GM21529 (cell line): ENCODE data around the gene SVBP.

Experiments
- ATAC-seq: cut with Tn5 transposase; IDR thresholded peaks from one replicate; pipeline ENCODE4 v1.9.1; 2021; ENCODE audit not compliant: unreplicated experiment

The SVBP gene

DNA sequence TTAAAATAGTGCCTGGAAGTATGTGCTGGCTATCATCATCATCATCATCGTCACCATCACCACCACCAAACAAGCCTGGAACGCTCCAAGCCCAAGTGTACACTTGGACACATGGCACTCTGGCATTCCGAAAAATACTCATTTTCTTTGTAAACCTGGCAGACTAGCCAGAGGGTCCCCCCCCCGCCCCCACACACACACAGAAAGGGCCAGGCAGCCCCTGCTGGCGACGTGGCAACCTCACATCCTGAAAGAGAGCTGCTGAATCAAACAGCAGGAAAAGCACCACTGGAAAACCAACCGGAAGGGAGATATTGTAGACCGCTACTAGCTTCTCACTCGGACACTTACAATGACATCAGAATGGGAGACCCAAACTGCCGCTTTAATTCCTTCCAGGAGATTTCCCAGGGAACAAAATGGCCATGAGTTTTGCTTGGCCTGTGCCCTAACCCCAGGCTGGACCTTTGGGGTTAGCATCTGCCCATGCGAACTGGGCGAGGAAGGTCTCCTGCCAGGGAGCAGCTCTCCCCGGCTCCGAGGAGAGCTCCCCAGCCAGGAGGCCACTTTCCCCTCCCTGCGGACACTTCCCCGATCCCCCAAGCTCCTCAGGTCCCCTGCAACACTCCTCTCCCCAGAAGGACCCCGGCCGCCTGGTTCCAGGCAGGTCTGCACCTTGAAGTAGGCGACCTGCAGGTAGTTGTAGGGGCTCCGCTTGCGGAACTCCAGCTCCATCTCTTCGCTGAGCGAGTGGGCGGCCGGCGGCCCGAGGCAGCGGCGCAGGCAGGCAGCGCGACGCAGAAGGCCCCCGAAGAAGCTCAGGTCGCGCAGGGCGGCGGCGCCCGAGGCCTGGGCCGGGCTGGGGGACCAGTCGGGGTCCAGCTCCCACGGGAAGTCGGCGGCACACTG is 51.1 kb downstream of the SVBP start:
- ATAC-seq = peak; percentile 28

GRCh38 chr1:42765269-42765668 is 51.9 kb downstream of the SVBP start:
- ATAC-seq = no peak

- no peak for ATAC-seq
Measured at GRCh38 chr1:42762269-42762668, 54.9 kb downstream of the SVBP start.

GRCh38 chr1:42761567-42761966 is 55.6 kb downstream of the SVBP start:
- ATAC-seq = no peak

GRCh38 chr1:42759114-42759513 is 58.1 kb downstream of the SVBP start:
- no peak for ATAC-seq

- ATAC-seq = no peak
Measured at GRCh38 chr1:42758641-42759040, 58.6 kb downstream of the SVBP start.

GRCh38 chr1:42757892-42758275 is 59.3 kb downstream of the SVBP start:
- ATAC-seq = no peak
